Measurements from ENCODE around the gene GSC. TPM values are rescaled to one million over a fixed set of nuclear protein-coding genes. Genes with fewer than 3 reads are reported as not detected.

GSC gene
- total RNA-seq, 1 experiment from 2014 or later = not detected

DNA sequence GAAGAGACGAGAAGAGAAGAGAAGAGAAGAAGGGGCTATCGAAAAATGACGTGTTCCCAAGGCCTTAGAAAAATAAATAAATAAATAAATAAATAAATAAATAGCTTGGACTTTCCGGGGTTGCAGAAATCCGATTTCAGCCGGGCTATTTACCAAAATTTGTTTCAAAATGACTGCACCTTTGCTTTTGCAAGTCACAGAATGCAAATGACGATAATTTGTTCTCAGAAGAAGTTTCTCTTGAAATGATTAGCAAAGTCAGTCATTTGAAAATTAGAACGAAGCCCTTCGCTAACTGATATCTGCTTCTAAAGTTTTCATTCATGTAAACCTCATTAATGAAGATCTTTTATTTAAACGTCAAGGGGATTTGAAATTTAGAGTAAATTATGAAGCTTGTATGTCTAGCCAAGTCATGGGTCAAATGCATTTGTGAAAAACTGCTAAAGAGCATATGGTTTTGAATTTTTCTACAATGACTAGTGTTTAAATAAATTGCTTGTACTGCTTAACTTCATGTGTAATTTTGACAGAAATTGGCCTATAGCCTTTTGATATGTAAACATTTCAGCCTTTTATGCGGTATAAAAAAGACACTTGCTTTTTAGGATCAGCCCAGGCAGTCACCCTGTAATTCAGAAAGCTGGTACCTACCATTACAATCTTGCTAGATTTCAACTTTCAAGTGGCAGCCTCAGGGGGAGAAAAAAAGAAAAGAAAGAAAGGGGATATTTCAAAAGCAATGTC, 4.6 kb upstream of the GSC start:
- POLR2A ChIA-PET = no interaction called here
- no peaks in the 10 kb centered on the region for H3K4me1 ChIP-seq
- no peaks in the 10 kb centered on the region for H3K36me3 ChIP-seq (ENCODE audit: control insufficient read depth, insufficient read depth, low read length)
- Mint-ChIP-seq H3K9me3 (ENCODE audit: unreplicated experiment) (no peaks in the 10 kb centered on the region), H3K4me1 (ENCODE audit: low read depth, unreplicated experiment) (no peaks in the 10 kb centered on the region), H3K27me3 (ENCODE audit: insufficient read depth, unreplicated experiment) (peaks cover 27% of the 10 kb centered on the region), H3K36me3 (ENCODE audit: insufficient read depth, unreplicated experiment) (no peaks in the 10 kb centered on the region), H3K27ac (ENCODE audit: unreplicated experiment) (no peak overlapping the region), H3K4me3 (ENCODE audit: unreplicated experiment) (no peak overlapping the region)
- no peak overlapping the region for H3K4me3 ChIP-seq (ENCODE audit: low read depth, low read length)
- no TSS peak for BruUV-seq (replicated peaks)
- TF ChIP-seq, protein P1, sequence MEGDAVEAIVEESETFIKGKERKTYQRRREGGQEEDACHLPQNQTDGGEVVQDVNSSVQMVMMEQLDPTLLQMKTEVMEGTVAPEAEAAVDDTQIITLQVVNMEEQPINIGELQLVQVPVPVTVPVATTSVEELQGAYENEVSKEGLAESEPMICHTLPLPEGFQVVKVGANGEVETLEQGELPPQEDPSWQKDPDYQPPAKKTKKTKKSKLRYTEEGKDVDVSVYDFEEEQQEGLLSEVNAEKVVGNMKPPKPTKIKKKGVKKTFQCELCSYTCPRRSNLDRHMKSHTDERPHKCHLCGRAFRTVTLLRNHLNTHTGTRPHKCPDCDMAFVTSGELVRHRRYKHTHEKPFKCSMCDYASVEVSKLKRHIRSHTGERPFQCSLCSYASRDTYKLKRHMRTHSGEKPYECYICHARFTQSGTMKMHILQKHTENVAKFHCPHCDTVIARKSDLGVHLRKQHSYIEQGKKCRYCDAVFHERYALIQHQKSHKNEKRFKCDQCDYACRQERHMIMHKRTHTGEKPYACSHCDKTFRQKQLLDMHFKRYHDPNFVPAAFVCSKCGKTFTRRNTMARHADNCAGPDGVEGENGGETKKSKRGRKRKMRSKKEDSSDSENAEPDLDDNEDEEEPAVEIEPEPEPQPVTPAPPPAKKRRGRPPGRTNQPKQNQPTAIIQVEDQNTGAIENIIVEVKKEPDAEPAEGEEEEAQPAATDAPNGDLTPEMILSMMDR (IDR thresholded peaks at IDR 0.05; ENCODE audit: insufficient read depth in 1 of 2, low read depth in 1 of 2, low read length in 1 of 2, severe bottlenecking in 1 of 2, unreplicated experiment in 1 of 2) = no peak
- no peak for DNase-seq
- no peaks in the 10 kb centered on the region; the same call in none of the 2 replicates for H3K27me3 ChIP-seq (replicated peaks; ENCODE audit: control insufficient read depth, insufficient read depth, low read length)
- no peaks in the 10 kb centered on the region for H3K9me3 ChIP-seq
- CTCF ChIA-PET = no interaction called here
- intact Hi-C loops (cut with micrococcal nuclease; ENCODE audit: unreplicated experiment) = no loop called here

DNA sequence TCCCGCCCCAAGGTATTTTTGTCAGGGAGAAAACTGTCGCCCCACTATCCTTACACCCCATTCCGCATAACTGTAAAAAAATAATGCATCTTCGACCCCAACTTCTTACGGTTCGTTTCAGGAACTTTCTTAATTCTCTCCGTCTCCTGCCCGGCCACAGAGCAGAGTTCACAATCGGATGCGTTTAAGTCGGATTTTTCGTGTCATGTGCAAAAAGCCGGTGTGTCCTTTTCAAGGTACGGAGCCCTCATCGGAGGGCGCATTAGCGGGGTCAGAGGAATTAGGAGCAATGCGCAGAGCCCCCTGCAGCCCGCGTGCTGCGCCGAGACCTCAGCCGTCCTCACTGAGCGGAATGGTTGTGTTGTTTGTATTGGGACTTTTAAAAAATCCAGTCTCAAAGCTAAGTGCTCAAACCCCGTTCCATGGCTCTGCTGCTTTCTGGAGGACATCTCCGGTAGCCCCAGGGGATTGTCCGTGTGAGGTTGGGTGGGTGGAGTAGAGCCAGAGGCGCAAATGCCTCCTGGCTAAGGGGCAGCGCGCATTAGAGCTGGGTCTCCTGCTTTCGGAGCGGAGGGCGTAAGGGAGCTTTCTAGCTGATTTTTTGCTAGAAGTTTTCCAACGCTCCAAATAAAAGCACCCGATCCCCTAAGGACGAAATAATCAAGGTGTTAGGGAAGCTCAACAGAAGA, 3.9 kb upstream of the GSC start:
- no TSS peak for BruUV-seq (replicated peaks)
- H3K9me3 Mint-ChIP-seq (ENCODE audit: unreplicated experiment) = no peaks in the 10 kb centered on the region
- H3K27me3 ChIP-seq (replicated peaks; ENCODE audit: control insufficient read depth, insufficient read depth, low read length) = no peaks in the 10 kb centered on the region; the same call in none of the 2 replicates

DNA sequence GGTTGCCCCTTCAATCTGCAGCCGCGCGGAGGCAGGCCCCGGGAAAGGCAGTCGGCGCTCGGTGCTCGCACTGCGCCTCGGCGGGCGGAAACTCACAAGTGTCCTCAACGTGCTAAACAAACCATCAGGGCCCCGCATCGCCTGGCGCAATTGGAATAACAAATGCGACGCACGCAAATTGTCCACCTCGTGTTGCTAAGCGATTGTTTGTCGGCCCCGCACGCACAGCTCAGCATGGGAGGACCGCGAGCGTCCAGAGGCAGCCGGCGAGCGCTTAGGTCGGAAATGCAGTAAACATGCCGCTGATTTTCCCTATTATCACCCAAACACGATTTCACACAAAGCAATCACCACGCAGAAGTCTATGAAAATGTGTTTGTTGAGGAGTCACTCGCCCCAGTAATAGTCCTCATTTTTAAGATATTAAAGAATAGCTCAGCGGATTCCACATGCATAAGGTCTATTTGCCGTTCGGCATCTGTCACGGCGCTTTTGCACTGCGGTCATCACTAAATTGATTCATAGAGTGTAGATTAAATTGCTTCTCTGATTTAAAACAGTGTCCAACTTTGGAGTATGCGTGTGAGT, 3.2 kb upstream of the GSC start:
- no peaks in the 10 kb centered on the region for H3K4me1 ChIP-seq
- H3K36me3 ChIP-seq (ENCODE audit: control insufficient read depth, insufficient read depth, low read length) = no peaks in the 10 kb centered on the region
- intact Hi-C loops (cut with micrococcal nuclease; ENCODE audit: unreplicated experiment) = no loop called here
- Mint-ChIP-seq H3K4me1 (ENCODE audit: low read depth, unreplicated experiment) (no peaks in the 10 kb centered on the region), H3K27ac (ENCODE audit: unreplicated experiment) (no peak overlapping the region), H3K9me3 (ENCODE audit: unreplicated experiment) (no peaks in the 10 kb centered on the region), H3K4me3 (ENCODE audit: unreplicated experiment) (no peak overlapping the region), H3K36me3 (ENCODE audit: insufficient read depth, unreplicated experiment) (no peaks in the 10 kb centered on the region), H3K27me3 (ENCODE audit: insufficient read depth, unreplicated experiment) (peaks cover 34% of the 10 kb centered on the region)
- H3K9me3 ChIP-seq = no peaks in the 10 kb centered on the region
- BruUV-seq (replicated peaks) = no TSS peak
- H3K4me3 ChIP-seq (ENCODE audit: low read depth, low read length) = no peak overlapping the region
- DNase-seq = no peak
- ChIA-PET POLR2A (no interaction called here), CTCF (no interaction called here)
- peaks cover 2% of the 10 kb centered on the region for H3K27me3 ChIP-seq (replicated peaks; ENCODE audit: control insufficient read depth, insufficient read depth, low read length)
- TF ChIP-seq, protein P1 (IDR thresholded peaks at IDR 0.05; ENCODE audit: insufficient read depth in 1 of 2, low read depth in 1 of 2, low read length in 1 of 2, severe bottlenecking in 1 of 2, unreplicated experiment in 1 of 2) = no peak

More for the DNA sequence above, 3.9 kb upstream of the GSC start:
- no peaks in the 10 kb centered on the region for H3K36me3 ChIP-seq (ENCODE audit: control insufficient read depth, insufficient read depth, low read length)
- no peaks in the 10 kb centered on the region for H3K9me3 ChIP-seq
- no peak for DNase-seq
- intact Hi-C loops (cut with micrococcal nuclease; ENCODE audit: unreplicated experiment) = no loop called here
- Mint-ChIP-seq H3K4me3 (ENCODE audit: unreplicated experiment) (no peak overlapping the region), H3K36me3 (ENCODE audit: insufficient read depth, unreplicated experiment) (no peaks in the 10 kb centered on the region), H3K27me3 (ENCODE audit: insufficient read depth, unreplicated experiment) (peaks cover 30% of the 10 kb centered on the region), H3K27ac (ENCODE audit: unreplicated experiment) (no peak overlapping the region), H3K4me1 (ENCODE audit: low read depth, unreplicated experiment) (no peaks in the 10 kb centered on the region)
- TF ChIP-seq, protein P1 (IDR thresholded peaks at IDR 0.05; ENCODE audit: insufficient read depth in 1 of 2, low read depth in 1 of 2, low read length in 1 of 2, severe bottlenecking in 1 of 2, unreplicated experiment in 1 of 2) = no peak
- no peak overlapping the region for H3K4me3 ChIP-seq (ENCODE audit: low read depth, low read length)
- H3K4me1 ChIP-seq = no peaks in the 10 kb centered on the region
- POLR2A ChIA-PET = no interaction called here
- CTCF ChIA-PET = no interaction called here

All from Caco-2 (cell line).